ENCODE measurements around the gene CCDC188.

GRCh38 chr22:20198557-20199319 is 47.9 kb upstream of the CCDC188 start:
- no peak for TF ChIP-seq CTCF (IDR thresholded peaks at IDR 0.05; ENCODE audit: insufficient read depth, low read depth, low read length)
- no peak for TF ChIP-seq EZH2 (IDR thresholded peaks at IDR 0.05; ENCODE audit: insufficient read depth, low read length)
